ENCODE measurements around the gene CTNNA2. TPM values are rescaled to one million over a fixed set of nuclear protein-coding genes. Genes with fewer than 3 reads are reported as not detected.

Gene CTNNA2
- total RNA-seq, 2 donors from 2014 or later, result not detected

DNA sequence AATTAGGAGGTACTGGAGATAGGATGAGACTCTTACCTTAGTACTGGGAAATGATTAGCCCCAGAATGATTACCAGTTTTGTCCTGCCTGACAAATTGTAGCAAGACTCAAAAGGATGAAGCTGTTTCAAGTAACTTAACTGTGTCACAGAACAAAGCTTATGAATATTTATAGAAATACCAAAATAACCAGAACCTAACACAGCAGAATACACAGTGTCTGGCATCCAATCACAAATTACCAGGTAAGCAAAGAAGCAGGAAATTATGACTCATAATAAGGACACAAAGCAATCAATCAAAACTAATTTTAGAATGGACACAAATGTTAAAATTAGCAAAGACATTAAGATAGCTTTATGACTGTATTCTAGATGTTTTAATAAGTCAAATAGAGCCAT is 91.9 kb downstream of the CTNNA2 start:
- no peak for ATAC-seq
- no peak for DNase-seq
- intact Hi-C loops (cut with DNase I), result no loop called here

GRCh38 chr2:79611448-79612016 is 98.7 kb downstream of the CTNNA2 start:
- ATAC-seq, result no peak
- intact Hi-C loops (cut with DNase I), result no loop called here
- no peak for DNase-seq

- DNase-seq (no peak), ATAC-seq (no peak)
- intact Hi-C loops (cut with DNase I), result no loop called here
Observed at GRCh38 chr2:79612999-79613398, 100.1 kb downstream of the CTNNA2 start.

- intact Hi-C loops (cut with DNase I), result no loop called here
- DNase-seq, result no peak
- no peak for ATAC-seq
Observed at GRCh38 chr2:79619442-79619841, 106.6 kb downstream of the CTNNA2 start.

- intact Hi-C loops (cut with DNase I), result no loop called here
- ATAC-seq, result no peak
- no peak for DNase-seq
Observed at GRCh38 chr2:79619976-79620375, 107.1 kb downstream of the CTNNA2 start.

DNA sequence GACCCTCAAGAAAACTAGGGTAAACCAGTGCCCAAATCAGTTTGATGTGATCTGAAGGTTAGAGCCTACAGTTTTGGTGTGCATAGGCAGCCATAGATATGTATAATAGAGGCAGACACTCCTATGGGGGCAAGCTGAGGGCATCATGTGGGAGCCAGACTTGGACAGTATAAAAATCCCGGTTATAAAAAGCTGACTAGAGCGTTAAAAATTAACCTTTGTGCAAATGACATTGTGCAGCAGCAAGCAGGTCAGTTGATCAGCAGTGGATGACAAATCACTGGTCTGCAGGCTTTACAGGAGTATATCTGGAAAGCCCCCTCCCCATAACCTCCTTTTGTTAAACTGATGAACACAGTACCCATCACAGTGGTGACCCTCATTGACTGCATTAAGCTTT is 107.8 kb downstream of the CTNNA2 start:
- no peak for ATAC-seq
- no peak for DNase-seq
- intact Hi-C loops (cut with DNase I), result no loop called here

GRCh38 chr2:79621252-79621651 is 108.4 kb downstream of the CTNNA2 start:
- DNase-seq, result no peak
- ATAC-seq, result no peak
- intact Hi-C loops (cut with DNase I), result no loop called here

- intact Hi-C loops (cut with DNase I), result no loop called here
- no peak for ATAC-seq
- no peak for DNase-seq
Observed at GRCh38 chr2:79621755-79622154, 108.9 kb downstream of the CTNNA2 start.

DNA sequence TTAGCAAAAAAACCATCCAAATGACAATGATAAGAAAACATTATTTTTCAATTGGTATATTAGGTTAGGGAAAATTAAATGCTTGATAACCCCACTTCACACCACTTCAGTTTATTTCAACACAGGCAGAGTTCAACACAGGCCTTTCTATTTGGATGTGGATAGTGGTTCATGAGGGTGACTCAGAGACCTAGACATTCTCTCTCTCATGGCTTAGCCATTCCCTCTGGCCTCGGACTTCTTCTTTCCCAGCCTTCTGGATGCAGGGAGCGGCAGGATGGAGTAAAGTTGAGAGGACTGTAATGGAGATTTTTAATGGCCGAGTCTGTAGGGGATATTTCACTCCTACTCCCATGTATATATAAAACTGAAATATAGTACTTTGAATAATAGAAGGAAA is 109.7 kb downstream of the CTNNA2 start:
- intact Hi-C loops (cut with DNase I), result no loop called here
- no peak for ATAC-seq
- DNase-seq, result no peak

- intact Hi-C loops (cut with DNase I), result no loop called here
- DNase-seq (no peak), ATAC-seq (no peak)
Observed at GRCh38 chr2:79627237-79627636, 114.4 kb downstream of the CTNNA2 start.

DNA sequence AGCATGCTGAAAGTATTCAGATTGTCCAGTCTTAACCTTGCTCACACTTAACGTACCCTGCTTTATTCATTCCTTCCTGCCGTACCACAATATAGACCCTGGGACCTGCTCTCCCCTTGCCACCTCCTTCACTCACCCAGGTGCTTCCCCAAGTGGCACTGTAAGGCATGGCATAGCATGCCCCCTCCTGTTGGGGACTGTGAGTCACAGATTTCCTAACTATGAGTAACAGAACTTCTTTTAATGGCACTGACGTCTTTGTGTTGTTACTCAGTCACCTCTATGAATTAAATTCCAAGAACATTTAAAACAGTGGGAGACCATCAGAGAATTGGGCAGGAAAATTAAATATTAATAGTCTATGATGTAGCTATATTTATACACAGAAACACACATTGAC is 117.2 kb downstream of the CTNNA2 start:
- DNase-seq (no peak), ATAC-seq (no peak)
- intact Hi-C loops (cut with DNase I), result no loop called here

DNA sequence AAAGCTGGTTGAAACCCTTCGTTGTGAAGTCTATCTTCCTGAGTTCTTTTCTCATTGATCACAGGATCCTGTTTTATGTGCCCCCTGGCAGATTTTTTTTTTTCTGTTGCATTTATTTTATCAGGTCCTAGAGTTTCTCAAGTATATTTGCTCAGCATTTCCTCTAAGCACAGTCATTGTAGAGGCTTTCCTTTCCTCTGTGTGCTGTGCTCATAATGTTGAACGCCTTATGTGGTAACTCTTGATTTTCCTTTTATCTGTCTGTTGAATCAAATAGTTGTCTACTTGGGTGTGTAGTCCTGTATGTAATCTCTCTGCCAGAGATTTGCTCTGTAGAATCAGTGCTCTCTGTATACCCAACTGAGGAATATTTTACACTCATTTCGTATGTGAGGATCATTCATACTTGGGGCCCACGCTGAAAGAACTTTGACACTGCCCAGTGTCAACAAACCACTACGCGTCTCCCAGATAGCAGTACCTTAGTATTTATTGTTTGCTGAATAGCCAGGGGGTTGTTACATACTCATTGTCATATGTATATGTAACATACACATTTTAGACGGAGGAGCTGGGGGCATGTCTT is 118.2 kb downstream of the CTNNA2 start:
- intact Hi-C loops (cut with DNase I), result no loop called here
- no peak for DNase-seq
- ATAC-seq, result no peak

DNA sequence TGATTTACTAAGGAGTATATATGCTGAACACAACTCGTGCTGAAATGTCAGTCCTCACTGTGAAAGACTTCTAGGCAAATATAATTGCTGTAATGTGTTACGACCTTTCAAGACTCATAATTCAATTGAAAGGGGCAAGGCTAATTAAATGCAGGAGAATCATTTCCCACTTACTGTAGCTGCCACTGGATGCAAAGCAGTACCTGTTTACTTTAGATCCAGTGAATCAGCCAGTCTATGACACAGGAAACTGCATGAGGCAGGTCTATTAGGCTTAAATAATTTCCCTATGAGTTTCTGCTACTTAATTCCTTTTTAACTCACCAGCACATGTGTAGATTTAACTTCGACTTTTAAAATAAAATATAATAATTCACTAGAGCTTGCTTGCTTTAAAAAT is 125.6 kb downstream of the CTNNA2 start:
- intact Hi-C loops (cut with DNase I), result no loop called here
- no peak for DNase-seq
- ATAC-seq, result no peak

DNA sequence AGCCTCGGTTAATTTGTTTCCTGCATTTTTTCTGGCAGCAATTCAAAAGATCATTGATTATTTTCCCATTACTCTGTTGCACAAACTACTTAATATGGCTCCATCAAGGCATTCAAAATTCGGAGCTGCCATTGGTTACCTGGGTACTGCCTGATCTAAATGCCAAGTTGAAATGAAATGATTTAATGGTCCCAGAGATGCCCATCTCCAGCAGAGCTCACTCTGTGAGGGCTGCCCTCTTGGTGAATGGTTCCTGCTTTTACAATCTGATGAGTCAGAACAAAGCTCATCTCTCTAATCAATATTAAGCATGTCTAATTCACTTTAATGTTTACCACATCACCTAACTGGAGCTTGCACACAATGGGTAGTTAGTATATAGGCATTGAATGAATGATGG is 126.1 kb downstream of the CTNNA2 start:
- no peak for ATAC-seq
- intact Hi-C loops (cut with DNase I), result no loop called here
- DNase-seq, result no peak

GRCh38 chr2:79640001-79640400 is 127.2 kb downstream of the CTNNA2 start:
- intact Hi-C loops (cut with DNase I), result no loop called here
- no peak for ATAC-seq
- DNase-seq, result no peak

- intact Hi-C loops (cut with DNase I), result no loop called here
- ATAC-seq (no peak), DNase-seq (no peak)
Observed at GRCh38 chr2:79649531-79649930, 136.7 kb downstream of the CTNNA2 start.

DNA sequence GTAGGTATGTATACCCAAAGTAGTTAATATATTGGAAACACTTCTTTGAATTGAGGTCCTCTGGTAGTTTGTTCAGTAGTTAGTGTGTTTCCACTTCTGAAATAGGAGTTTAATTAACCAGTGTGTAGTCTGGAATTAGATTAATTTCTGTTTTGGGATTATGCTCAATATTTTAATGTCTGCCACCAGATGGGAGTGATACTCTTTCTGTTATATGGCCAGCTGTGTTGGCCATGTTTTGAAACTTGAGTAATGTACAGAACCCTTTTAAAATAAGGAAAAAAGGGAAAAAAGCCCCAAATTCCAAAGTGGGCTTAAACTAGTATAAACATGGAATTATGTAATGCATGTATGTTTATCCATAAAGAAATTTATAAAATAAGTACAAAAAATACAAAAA is 147.7 kb downstream of the CTNNA2 start:
- DNase-seq, result no peak
- ATAC-seq, result no peak
- intact Hi-C loops (cut with DNase I), result no loop called here

- intact Hi-C loops (cut with DNase I), result no loop called here
- no peak for DNase-seq
- ATAC-seq, result no peak
Observed at GRCh38 chr2:79665091-79665490, 152.2 kb downstream of the CTNNA2 start.

DNA sequence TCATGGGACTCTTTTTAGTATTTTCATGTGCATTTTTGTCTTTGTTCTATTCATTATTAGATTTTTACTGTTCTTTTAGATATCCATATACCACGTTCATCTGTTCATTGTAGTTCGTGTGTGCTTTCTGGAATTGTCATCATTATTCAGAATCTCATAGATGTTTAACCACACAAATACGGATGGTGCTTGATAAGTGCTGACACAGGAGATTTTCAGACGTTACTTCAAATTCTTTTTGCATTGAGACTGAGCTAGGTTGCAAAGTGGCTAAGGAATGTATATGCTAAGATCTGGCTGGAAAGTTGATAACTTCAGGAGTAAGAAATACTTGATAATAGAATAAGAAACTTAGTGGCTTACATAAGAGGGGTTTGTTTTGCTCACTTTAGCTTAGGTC is 153.6 kb downstream of the CTNNA2 start:
- intact Hi-C loops (cut with DNase I), result no loop called here
- ATAC-seq, result no peak
- no peak for DNase-seq

DNA sequence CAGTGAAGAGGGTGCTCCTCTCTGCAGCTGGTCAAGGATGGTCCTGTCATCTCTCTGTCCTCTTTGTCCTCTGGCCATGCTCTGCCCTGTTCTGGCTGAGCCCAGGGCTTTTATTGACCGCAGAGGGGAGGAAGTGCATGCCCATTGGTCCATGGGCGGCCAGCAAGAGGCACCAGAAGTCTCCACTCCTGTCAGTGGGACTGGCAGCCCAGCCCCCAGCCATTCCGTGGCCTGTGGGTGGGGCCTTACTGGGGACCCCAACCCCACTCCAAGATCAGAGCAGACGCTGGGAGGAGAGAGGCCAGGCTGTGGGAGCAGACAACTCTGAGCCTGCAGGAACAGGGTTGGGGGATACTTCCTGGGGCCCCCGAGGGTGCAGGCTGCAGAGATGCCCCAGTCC is 156.9 kb downstream of the CTNNA2 start:
- DNase-seq (no peak), ATAC-seq (peak in 1 of 2 donors; percentile 19)
- intact Hi-C loops (cut with DNase I), result no loop called here

- DNase-seq (no peak), ATAC-seq (no peak)
- intact Hi-C loops (cut with DNase I), result no loop called here
Observed at GRCh38 chr2:79670198-79670597, 157.3 kb downstream of the CTNNA2 start.

DNA sequence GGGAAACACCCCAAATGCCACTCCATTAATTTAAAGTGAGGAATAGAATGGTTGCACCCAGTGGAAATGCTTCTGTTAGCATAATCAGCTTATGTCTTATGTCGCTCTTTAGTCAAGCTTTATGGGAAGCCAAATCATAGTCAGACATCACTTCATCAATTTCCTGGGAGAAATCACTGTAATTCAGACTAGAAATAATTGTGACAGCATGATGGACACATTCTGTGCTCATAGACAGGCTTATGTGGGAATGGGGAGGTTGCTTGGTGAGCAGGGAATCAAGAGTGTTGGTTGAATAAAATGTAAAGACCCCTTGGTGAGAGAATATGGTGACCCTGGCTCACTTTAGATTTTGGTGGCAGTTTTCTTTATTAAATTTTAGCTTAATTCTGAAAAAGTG is 174.0 kb downstream of the CTNNA2 start:
- DNase-seq (no peak), ATAC-seq (no peak)
- intact Hi-C loops (cut with DNase I), result no loop called here

Data from left cardiac atrium (tissue), 4 donors.